UCSD-AML1 (cell line): ENCODE results near the gene PAX9.

Experiments used
- DNase-seq: peaks from one replicate; lab custom pipeline; 2025; ENCODE audit not compliant: unreplicated experiment; lab: John Stamatoyannopoulos, UW

Gene PAX9

GRCh38 chr14:36661506-36662257 lies at the start of gene PAX9:
PAX9 (plus strand) TSS chr14:36661860; CDS start chr14:36662090, 230 bp downstream.
- no peak for DNase-seq

GRCh38 chr14:36617824-36618223 lies 43.8 kb upstream of the PAX9 start:
- no peak for DNase-seq

GRCh38 chr14:36618641-36619040 lies 43.0 kb upstream of the PAX9 start:
- no peak for DNase-seq

- DNase-seq: no peak
Measured at GRCh38 chr14:36619131-36619530, 42.5 kb upstream of the PAX9 start.

GRCh38 chr14:36619853-36620252 lies 41.8 kb upstream of the PAX9 start:
- no peak for DNase-seq

- no peak for DNase-seq
Measured at GRCh38 chr14:36625014-36625413, 36.6 kb upstream of the PAX9 start.

GRCh38 chr14:36625436-36625835 lies 36.2 kb upstream of the PAX9 start:
- DNase-seq: no peak

- DNase-seq: no peak
Measured at GRCh38 chr14:36626151-36626550, 35.5 kb upstream of the PAX9 start.

GRCh38 chr14:36627981-36628380 lies 33.7 kb upstream of the PAX9 start:
- no peak for DNase-seq

- no peak for DNase-seq
Measured at GRCh38 chr14:36633580-36633979, 28.1 kb upstream of the PAX9 start.

- no peak for DNase-seq
Measured at GRCh38 chr14:36646664-36647416, 14.8 kb upstream of the PAX9 start.

GRCh38 chr14:36647417-36647823 lies 14.2 kb upstream of the PAX9 start:
- DNase-seq: no peak

GRCh38 chr14:36647824-36648753 lies 13.6 kb upstream of the PAX9 start:
- no peak for DNase-seq

- DNase-seq: no peak
Measured at GRCh38 chr14:36649872-36650650, 11.6 kb upstream of the PAX9 start.

GRCh38 chr14:36652542-36653201 lies 9.0 kb upstream of the PAX9 start:
- no peak for DNase-seq

GRCh38 chr14:36653413-36653812 lies 8.2 kb upstream of the PAX9 start:
- no peak for DNase-seq

GRCh38 chr14:36653962-36654793 lies 7.5 kb upstream of the PAX9 start:
- no peak for DNase-seq

GRCh38 chr14:36654794-36655381 lies 6.8 kb upstream of the PAX9 start:
- no peak for DNase-seq

GRCh38 chr14:36655571-36655962 lies 6.1 kb upstream of the PAX9 start:
- no peak for DNase-seq
